ENCODE data around the gene CNTN3.
A peak's percentile ranks its signal among the peaks of the same experiment; 100 is the strongest.

The CNTN3 gene

DNA sequence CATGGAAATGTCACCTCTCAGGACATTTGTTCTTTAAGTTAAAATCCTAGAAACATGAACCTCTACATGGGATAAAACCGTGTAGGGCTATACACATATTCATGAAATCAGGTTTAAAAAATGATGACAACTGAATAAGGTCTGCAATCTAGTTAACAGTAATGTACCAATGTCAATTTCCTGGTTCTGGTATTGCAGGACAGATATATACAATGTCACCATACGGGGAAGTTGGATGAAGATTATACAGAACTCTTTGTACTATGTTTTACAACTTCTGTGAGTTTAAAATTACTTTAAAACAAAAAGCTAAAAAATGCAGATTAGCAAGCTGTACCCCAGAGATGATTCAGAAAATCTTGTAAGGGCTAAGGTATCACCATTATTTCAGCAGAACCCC is 6.7 kb downstream of the CNTN3 start:
- no peak for DNase-seq

DNA sequence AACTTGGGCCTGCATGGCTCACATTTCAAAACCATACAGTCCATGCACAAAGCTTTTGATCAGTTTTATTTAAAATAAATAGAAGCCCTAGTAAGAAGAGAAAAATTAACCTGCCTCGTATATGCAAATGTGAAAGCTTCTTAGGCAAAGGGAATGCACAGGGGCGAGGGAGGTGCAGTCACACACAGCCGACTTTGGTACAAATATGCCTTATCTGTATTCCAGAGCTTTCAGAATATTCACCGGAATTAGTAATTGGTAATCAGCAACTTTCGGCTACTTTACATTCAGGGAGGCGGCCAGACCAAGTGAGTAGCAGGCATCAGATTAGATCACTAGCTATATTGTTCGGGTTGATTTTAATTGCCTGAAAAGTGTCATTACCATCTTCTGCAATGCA is 7.5 kb downstream of the CNTN3 start:
- DNase-seq = no peak

DNA sequence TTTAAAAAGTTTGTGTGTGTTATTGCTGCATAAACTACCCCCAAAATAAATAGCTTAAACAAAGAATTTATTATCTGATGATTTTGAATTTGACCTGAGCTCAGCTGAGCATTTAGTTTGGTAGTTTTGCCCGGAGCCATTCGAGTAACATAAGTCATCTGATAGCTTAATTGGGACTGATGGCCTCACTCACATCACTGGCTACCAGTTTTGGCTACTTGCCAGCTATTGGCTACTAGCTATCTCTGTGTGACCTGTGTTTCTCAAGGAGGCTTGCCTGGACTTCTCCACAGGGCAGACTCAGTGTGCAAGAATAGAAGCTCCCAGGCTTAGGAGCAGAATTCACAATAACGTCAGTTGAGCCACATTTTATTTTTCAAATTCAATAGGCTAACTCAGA is 9.0 kb downstream of the CNTN3 start:
- no peak for DNase-seq

DNA sequence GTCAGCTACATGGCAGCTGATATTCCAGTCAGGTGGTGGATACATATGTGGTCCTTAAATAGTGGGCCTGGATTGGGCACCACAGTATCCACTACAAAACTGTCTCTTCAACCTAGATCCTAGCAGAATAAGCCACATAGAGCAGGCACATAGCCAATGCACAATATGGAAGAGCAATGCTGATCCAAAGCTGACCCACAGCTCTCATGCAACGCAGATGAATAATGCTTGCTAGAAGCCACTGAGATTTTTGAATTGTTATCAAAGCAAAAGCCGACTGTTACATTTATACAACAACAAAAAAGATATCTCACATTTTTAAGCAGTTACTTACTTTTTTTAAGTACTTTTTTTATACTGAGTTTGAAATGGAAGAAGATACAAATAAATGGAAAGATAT is 11.2 kb downstream of the CNTN3 start:
- no peak for DNase-seq

DNA sequence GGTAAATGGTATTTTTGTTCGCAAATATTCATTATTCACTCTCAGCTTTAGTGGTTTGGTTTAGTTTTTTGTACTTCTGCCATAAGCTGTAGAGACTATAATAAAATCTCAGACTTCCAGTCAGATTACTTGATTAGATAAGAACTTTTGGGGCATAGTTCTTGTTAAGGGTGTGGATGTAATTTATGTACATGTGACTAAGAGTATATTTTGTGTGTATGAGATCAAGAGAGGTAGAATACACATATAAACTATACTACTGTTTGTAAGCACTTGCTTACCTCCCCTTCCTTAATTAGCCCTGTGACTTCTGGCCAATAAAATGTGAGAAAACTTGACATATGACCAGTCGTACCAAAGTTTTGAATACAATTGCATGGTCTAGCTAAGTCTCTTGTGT is 12.0 kb downstream of the CNTN3 start:
- no peak for DNase-seq

DNA sequence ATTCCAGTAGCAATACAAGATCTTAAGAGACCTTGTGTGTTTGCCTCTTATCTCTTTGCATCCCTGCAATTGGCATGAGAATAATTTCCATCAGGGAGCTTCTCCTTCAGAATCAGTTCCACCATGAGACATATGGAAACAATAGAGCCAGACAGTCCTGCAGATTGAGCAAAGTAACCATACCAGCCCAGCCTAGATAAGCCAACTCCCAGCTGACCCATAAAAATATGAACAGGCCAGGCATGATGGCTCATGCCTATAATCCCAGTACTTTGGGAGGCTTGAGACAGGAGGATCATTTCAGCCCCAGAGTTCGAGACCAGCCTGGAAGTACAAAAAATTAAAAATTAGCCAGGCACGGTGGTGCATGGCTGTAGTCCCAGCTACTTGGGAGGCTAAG is 12.7 kb downstream of the CNTN3 start:
- DNase-seq = no peak

DNA sequence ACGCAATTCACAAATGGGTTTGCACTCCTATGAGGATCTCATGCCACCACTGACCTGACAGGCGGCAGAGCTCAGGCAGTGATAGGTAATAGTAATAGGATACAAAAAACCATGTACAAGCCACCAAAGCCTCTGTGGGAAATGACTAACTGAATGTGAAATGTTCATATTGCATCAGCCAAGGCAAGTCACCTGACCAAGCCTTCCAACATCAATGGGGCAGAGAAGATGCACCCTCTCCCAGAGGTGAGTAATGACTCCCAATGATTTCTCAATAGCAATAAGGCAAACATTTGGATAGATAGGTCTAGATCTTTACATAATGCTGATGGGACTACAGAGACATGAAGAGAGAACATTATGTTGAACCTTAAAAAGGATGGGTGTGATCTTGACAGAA is 14.9 kb downstream of the CNTN3 start:
- peak; percentile 55 for DNase-seq

DNA sequence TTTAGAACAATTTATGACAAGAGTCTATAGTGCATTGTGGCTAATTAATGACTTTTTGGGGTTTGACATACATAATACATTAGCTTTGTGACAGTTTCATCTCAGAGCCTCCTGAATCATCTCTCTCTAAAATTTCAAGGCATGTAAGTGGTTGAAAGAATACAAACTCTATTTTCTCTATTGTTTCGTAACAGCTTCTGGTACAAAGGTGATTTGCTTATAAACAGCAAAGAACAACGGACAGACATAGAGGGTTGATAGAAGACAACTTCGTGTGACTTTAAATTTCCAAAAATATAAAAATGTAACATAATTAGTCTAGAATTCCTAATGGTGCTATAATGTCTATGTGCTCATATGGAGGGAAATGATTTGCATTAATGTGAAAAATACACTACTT is 21.3 kb downstream of the CNTN3 start:
- no peak for DNase-seq

DNA sequence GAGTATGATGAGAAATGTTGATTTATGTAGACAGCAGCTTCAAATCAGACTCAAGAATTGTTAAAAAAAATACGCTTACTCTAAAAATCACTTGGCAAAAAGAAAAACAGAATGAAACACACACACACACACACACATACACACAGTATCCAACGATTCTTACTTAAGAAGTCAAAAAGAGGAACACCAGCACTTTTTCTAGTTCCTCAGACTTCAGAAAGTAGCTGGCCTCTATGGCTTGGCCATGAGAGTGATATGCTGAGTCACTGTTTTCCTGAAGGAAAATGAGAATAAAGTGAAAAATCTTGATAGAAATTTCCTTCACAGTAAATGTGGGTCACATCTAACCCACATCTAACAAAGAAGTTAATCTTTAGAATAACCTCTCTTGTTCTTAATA is 22.1 kb downstream of the CNTN3 start:
- peak; percentile 46 for DNase-seq

DNA sequence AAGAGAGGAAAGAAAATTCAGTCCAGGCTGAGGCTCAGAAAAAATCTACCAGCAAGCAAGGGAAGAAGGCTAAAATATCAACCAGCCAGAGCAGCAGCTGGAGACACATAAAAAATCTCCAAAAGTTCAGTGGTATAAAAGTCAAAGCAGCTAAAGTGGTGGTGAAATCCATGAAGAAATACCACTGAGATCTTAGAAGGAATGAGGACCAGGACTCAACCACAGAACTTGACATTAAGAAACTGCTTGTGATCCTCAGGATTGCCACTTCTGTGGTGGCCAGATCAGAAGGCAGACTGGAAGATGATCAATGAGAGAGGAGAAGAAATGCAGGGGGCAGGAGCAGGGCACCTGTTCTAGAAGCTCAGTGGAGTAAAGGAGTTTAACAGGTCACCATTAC is 22.5 kb downstream of the CNTN3 start:
- DNase-seq = no peak

DNA sequence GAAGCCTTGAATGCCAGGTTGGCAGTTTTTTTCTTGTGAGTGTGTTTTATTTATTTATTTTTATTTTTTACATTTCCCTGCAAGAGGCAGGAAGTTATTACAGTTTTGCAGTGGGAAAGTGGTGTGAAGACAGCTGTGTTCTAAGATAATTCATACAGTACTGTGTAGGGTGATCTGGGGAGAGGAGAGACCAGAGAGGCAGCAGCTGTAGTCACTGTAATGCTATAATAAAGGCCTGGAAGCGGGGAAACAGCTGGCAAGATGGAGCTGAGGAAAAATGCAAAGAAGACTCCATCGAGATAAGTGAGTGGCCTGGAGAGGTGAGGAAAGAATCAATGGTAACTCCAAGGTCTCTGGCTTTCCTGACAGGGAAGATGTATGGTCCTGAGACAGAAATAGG is 23.1 kb downstream of the CNTN3 start:
- DNase-seq = no peak

DNA sequence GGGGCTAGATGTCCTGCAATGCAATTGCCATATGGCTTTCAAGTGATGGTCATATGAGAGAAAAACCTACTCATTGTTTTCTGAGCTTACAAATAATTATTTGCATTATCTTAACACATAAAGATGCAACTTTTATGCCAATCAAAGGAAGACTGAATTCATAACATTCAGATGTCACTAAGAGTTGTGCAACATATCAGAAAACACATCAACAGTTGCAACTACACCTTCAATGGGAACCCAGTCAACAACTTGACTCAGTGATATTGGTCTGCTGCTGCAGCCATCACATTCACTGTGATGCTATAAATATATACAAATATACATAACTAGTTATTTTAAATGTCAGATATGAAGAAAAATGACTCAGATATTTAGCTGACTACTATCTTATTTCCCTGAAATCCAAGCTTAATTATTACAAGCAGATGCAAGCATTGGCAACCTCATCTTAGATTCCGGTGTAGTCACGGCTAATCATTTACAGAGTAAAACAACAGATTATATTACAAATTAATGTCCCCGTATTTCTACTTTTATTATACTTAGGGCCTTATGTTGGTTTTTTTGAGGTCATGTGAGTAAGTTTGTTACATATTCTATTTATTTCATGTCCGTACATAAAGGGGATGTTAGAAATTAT is 23.7 kb downstream of the CNTN3 start:
- DNase-seq = peak; percentile 53

DNA sequence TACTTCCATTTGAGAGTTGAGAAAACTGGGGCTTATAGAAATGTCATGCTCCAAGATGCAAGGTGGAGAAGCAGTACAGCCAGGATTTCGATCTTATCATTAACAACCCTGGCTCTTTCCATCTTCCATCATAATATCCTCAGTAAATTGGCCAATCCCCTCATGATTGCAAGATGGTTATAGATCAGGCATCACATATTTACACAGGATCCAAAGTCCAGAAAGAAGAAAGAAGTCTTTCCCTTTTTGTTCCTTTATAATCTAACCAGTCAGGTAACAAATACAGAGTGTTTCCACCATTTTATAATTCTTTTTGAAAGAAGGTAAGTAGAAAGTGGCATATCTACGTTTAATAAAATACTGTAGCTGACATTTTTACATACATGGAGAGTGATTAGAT is 29.7 kb downstream of the CNTN3 start:
- no peak for DNase-seq

DNA sequence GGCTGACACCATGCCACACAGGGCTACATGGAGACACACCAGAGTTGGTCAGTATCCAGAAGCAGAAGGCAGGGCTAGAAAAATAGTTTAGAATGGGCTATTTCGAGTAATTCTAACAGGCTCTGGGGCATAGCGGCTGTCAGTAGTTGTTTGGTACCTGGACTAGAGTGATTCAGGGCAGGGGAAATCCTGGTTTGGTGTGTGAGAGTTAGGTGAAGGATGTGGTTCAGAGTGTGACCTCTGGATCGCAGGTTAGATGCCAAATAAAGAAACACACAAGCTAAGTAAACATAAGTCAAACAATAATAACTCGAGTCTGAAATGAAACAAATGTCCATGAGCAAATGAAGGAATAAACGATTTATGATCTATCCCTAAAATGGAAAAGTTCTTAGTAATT is 31.5 kb downstream of the CNTN3 start:
- DNase-seq = no peak

DNA sequence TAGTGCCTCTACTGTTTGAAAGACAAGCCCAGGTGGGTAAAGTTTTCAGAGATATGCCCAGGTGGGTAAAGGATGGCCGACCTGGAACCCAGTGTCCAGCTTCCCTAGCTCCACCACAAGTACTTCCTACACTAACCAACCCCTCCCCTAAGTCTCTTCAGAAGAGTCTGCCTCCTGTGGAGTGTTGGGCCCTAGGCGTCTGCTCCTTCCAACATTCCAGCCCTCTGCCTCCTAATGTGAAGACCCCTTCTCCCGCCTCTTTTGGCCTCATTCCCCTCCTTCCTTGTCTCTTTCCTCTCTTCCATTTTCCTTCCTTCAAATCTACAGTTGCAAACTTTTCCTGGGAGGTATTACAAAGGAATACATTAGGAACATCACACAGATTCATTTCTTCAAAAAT is 38.6 kb downstream of the CNTN3 start:
- DNase-seq = no peak

DNA sequence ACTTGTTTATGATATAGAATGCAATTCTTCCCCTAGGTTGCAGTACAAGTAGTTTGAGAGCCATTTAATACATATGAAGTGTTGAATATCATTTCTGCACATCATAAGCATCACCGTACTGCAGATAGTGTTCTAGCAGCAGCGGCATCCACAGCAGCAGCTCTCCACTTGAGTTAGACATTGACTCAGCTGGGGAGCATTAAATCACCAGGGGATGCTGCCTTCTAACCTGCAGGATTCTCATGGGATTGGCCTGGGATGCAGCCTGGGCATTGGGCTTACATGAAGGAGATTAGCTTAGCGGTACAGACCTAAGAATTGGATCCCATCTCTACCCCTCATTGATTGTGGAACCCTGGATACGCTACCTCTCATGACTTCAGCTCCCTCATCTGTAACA is 43.3 kb downstream of the CNTN3 start:
- no peak for DNase-seq
